LHCN-M2 (cell line): Measurements from ENCODE around the gene TRAF7. TPM values are rescaled to one million over a fixed set of nuclear protein-coding genes. Genes with fewer than 3 reads are reported as not detected.
A peak's percentile ranks its signal among the peaks of the same experiment; 100 is the strongest.

Source experiments
- DNase-seq: peaks from one replicate; pipeline ENCODE4 v3.0.0-alpha.2; 2012; ENCODE audit warnings: low read depth
- total RNA-seq: library from RNA; depleted of rRNA; stranded (reverse); fragments of >200 nt; gene quantifications from 2 replicates; pipeline ENCODE4 v1.2.3, GENCODE V29; 2014

Gene TRAF7
- total RNA-seq, 1 experiment from 2014 or later, result 134 TPM

DNA sequence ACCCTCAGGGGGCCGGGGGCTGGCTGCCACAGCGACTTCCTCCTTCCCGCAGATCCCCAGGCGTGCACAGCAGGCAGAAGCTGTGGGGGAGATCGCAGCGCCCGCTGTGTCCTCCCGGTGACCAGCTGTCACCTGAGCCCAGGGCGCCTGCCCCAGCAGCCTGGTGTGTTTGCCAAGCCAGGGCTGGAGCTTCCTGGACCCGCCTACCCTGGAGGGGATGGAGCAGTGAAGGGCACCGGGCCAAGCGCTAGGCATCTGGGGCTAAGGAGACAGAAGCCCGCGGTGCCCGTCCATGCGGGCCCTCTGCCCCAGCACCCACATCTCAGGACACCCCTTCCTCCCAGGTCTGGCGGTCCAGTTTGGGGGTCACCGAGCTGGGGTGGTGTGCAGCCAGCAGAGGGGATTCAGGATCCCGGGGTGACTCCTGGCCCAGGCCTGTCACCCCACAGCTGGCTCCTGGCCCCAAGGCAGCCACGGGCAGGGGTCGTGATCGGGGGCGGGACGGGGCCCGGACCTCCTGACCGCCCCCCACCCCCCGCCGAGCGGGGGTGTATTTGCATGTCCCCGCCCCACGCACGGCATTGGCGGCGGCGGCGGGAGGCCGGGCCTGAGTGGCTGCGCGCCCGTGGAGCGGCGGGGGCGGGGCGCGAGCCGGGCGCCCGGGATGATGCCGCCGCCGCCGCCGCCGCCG is 7.5 kb upstream of the TRAF7 start, which contains the start of gene RAB26:
Gene RAB26, plus strand, starts transcription at position 645 of the 691 bp plus-strand sequence. CDS start 159 bp downstream, outside the sequence.
- DNase-seq, result peak; percentile 45

DNA sequence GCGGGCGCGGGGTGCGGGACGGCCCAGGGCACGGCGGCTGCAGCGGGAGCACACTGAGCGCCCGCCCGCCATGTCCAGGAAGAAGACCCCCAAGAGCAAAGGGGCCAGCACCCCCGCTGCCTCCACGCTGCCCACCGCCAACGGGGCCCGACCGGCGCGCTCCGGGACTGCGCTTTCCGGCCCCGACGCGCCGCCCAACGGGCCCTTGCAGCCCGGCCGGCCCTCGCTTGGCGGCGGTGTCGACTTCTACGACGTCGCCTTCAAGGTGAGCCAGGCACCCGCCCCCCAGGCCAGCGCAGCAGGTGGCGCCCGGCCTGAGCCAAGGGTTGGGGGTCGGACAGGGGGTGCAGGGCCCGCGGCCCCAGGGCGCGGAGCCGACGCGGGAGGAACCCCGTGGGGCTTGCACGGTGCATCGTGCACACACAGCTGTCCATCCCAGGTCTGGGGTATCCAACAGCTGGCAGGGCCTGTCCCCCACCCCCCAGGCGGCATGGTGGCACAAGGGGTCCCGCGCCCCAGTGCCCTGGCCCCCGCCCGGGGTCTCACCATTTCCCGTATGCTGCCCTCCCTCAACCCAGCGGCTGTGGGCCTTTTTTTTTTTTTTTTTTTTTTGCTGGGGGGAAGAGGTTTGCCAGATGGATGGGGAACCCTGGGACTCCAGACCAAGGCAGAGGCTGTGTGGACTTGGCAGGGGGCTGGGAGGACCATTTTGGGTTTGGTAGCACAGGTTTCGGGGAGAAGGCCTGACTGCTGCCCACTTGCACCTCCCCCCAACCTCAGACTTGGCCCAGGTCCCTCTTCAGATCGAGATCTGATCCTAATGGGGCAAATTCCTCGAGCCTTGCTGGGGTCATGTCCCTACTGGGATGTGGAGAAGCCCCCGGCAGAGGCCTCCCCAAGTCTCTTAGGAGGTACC is 6.6 kb upstream of the TRAF7 start:
- DNase-seq, result peak; percentile 13

DNA sequence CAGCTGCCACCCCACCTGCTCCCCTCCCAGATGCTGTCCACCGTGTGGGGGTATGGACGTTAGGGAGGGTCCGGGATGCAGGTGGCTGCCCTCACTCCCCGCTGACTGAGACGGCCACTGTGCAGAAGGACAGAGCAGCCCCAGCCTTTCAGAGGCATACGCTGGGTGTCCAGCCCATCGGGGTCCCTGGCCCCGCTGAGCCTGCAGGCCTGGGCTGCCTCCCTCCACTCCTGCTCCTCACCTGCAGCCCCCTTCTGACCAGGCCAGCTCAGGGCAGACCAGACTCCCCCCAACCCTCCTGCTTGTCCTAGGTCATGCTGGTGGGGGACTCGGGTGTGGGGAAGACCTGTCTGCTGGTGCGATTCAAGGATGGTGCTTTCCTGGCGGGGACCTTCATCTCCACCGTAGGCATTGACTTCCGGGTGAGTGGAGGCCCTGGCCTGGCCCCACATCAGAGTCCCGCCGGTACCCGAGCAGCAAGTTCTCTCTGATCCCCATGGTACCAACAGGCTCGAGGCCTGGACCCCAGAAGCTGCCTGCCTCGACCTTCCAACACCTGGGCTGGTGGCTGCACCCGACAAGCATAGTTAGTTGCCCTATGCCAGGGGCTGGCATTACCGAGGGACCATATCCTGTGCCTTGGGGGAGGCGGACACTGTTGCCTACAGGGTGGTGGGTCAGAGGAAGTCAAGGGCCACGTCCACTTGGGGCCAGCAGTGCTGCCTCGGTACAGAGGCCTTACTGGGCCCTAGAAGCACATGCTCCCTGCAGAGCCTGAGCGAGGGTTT is 5.8 kb upstream of the TRAF7 start:
- DNase-seq, result peak; percentile 13

DNA sequence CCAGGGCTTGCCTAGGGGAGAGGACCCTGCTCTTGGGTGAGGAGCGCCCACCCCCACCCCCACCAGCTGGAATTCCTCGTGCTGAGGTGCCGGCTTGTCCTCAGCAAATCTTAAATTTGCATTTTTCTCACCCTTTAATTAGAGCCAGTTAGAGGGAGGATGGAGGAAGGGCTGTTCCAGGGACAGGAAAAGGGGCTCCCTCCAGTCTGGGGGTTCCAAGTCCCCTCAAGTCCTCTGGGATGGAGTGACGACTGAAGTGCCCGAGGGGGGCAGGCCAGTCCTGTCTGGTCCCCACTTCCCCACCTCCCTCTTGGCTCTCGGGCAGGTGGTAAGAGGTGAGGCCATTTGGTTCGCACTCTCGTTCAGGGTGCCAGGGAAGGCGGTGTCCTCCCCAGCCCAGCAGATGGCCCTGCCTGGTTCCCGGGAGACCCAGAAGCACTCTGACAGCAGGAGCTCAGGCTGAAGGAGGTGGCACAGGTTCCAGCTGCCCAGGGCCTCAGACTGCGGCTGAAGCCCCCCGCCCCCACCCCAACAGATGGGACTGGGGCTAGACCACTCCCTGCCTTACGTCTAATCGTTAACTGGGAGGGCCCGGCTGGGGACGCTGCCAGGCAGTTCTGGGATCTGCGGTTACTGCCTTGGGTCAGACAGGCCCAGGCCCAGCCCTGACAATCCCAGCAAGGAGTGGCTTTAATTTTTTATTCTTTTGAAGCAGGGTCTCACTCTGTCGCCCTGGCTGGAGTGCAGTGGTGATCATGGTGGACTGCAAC is 5.0 kb upstream of the TRAF7 start:
- peak; percentile 19 for DNase-seq

DNA sequence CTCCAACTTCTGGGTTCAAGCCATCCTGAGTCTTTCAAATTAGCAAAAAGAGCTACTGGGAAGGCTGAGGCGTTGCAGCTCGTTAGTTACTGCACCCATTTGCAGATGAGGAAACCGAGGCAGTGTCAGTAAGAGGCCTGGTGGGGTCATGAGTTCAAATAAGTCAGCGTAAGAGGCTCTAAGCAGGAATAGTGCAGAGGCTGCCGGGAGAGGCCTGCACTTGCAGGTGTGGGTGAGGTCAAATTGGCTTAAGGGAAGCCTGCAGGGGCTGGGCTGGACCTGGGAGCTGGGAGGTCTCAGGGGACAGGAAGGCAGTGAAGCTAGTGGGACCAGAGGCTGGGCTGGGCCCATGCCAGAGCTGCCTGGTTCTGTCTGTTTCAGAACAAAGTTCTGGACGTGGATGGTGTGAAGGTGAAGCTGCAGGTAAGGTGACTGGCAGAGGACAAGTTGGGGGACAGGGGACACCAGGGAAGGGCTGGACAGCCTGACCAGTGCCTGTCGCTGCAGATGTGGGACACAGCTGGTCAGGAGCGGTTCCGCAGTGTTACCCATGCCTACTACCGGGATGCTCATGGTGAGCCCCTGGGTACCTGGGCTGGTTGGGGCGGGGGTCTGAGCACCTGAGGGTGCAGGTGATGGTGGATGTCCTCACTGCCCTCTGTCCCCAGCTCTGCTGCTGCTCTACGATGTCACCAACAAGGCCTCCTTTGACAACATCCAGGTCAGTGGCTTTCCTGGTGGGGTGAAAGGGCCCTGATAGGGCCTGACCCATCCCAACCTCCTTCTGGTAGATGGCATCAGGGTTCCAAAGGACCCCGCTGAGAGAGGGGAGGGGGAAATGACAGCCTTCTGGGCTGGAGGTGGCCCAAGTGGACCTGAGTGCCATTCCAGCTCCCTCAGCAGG is 4.1 kb upstream of the TRAF7 start:
- DNase-seq, result no peak

DNA sequence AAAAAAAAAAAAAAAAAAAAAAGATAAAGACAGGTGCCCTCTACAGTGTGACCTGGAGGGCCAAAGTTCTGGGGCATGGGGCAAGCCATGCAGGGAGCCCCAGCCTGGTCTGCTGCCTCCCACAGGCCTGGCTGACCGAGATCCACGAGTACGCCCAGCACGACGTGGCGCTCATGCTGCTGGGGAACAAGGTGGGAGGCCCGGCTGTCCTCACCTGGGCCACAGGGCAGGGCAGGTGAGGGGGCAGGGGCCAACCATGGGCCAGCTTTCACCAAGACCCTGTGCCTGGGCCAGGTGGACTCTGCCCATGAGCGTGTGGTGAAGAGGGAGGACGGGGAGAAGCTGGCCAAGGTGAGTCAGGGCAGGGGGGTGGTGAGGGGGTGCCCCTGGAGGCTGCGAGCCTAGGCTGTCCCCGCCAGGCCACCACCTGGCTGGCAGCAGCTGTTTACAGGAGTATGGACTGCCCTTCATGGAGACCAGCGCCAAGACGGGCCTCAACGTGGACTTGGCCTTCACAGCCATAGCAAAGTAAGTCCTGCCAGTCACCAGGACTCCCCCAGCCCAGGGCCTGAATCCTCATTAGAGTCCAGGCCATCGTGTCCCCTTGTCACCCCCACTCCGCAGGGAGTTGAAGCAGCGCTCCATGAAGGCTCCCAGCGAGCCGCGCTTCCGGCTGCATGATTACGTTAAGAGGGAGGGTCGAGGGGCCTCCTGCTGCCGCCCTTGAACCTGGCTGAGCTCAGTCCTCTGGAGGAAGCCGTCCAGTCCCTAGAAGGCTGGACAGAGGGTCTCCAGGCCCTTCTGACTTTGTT is 2.7 kb upstream of the TRAF7 start:
- DNase-seq, result peak; percentile 17

DNA sequence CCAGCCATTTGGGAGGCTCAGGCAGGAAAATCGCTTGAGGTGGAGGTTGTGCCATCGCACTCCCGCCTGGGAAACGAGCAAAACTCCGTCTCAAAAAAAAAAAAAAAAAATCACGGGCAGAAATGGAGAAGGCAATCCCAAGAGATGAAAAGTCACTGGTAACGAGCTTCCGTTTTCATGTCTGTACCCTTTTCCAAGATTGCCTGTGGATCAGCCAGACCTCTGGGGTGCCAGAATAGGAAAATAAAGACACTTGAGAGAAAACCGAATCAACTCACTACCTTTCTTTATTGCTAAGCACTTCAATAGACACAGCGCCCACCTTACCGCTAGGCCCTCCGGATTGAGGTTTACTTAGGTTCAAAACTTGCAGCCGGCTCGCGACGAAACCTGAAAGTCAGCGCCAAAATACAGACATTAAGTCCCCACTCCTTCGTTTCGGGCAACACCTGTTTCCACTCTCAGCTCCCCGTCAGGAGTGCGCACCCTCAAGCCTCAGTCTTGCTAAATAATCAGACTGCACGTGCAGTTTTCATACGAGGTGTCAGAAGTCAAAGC is 970 bp upstream of the TRAF7 start:
- no peak for DNase-seq

DNA sequence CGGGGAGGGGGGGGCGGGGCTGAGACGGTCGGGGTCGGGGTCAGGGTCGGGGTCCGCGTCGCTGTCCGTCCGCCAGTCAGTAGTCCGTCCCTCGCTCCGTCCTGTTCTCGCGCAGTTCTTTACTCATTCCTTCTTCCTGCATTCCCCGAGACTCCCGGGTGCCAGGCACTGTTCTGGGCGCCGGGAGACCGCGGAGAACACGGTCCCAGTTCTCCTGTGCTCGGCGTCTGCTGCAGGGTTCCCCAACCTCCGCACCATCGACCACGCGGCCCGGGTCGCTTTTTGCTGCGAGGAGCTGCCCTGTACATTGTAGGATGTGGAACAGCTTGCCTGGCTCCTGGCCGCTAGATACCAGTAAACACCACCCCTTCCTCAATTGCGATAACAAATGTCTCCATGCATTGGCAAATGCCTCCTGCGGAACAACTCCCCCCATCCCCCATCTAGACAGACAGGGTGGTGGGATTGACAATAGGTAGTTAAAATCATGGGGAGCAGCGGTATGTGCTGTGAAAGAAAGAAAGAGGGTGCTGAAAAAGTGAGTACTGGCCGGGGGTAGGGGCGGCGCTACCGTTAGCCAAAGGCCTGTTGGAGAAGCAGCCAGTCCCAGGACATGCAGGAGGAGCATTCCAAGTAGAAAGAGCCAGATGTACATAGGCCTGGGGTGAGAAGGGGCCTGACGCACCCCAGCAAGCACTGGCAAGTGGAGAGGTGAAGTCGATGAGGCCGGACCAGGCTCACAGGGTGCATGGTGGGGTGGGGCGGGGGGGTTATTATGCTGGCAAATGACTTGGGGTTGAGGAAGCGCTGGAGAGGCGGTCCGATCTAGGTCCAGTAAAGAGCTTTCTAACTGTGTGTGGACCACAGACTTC is 631 bp downstream of the TRAF7 start:
- peak; percentile 62 for DNase-seq

DNA sequence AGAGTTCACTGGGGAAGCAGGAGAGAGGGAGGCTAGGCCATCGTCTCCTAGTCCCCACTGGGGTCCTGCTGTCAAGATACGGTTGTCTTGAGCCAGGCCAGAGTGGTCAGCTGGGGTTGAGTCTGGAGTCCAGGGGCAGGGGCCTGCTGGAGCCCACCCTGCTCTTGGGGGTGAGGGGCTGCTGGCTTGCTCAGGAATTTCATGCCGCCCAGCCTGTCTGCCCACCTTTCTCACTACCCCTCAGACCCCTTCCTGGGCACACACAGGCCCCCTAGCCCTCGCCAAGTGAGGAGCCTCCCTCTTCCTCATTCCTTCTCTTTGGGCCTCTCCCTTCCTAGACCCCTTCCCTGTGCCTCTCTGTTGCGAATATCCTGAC is 1.3 kb downstream of the TRAF7 start:
- DNase-seq, result no peak

DNA sequence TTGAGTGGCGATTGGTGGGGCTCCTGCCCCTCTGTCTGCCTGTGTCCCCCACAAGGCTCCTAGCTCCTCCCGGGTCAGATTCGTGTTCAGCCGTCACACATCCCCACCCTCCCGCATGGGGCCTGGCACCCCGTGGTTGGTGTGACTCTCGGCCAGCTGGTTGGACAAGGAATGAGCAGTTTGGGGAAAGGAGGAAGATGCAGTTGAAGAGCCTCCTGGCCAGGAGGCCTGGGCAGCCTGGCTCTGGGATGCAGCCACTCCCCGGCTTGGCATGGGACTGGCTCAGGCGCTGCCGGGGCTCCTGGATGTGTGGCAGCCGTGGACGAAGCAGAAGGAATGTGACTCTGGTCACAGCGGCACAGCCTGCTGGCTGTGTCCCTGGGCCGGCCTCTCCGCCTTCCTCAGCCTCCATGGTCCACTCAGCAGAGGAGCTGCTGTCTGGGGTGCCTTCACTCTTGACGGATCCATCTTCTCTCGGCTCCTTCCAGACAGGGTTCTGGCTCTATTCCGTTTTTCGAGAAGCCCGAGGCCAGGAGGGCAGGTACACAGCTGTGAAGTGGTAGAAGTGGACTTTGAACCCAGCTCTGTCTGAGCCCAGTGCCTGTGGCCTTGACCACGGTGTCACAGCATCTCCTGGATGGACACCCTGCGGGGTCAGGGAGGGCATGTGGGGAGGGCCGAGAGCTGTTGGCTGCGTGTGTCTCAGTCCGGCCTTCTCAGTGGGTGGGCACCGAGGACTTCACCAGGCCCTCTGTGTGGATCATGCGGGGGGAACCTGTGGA is 2.1 kb downstream of the TRAF7 start:
- DNase-seq, result peak; percentile 7

DNA sequence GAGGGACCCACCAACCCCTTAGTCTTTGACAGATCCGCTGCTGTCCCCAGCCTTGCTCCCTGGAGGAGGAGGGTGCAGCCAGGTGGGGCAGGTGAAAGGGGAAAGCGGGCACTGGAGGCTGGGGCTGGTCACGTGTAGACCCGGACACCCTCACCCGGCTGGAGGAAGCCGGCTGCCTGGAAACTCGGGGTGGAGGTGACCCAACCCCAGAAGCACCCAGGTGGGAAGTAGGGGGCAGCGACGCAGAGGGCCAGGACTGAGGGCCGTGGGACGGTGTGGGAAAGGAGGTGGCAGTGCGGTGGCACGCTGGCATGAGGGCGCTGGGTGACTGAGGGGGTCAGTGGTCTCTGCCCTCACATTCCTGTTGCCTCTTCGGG is 2.7 kb downstream of the TRAF7 start:
- DNase-seq, result no peak

DNA sequence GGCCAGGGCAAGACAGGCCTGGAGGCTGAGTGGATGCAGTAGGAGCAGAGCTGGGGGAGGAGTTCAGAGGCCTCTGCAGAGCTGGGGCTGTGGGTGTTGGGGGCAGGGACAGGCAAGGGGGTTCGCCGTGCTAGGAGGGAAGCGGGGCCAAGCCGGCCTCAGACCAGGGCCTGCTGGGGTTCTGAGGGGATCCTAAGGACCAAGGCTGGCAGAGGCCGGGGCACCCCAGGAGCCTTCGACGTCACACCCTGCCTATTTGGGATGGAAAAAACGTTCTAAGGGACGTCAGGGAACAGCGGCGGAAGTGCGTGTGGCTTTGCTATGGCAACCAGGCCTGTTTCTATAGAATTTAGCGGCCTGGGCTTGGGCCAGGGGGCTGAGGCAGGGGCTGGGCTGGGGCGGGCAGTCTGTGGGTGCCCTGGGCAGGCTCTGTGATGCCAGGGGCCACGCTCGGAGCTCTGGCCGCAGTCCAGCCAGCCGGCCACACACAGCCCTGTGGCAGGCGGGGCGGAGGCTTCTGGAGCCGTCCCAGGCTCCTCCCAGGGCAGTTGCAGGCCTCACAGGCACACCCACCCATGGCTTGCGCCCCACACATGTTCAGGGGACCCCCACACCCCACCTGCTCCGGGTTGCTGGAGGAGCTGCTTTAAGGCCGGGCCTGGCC is 3.7 kb downstream of the TRAF7 start:
- DNase-seq, result peak; percentile 24

DNA sequence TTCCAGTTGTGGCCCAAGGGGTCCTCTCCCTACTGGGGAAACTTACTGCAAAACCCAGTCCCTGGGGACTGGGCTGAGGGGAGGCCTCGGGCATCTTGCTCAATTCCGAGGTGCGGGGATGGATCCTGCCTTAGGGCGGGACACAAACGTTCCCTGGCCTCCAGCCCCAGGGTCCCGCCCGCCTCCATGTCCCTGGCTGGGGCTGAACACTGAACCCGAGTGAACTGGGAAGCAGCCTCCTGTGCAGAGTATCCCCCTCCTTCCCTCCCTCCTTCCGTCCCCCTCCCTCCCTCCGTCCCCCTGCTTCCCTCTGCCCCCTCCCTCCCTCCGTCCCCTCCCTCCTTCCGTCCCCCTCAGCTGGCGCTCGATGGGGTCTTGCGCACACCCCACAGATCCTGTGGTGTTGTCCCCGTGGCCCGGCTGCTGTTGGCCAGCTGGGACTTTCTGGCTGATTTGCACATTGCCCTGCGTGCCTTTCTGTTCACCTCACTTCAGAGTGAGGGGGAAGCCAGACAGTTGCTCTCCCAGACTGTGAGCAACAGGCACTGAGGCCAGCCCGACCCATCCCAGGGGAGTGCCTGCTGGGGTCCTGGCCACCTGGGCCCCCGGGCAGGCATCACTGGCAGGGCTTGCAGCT is 5.5 kb downstream of the TRAF7 start:
- peak; percentile 82 for DNase-seq

DNA sequence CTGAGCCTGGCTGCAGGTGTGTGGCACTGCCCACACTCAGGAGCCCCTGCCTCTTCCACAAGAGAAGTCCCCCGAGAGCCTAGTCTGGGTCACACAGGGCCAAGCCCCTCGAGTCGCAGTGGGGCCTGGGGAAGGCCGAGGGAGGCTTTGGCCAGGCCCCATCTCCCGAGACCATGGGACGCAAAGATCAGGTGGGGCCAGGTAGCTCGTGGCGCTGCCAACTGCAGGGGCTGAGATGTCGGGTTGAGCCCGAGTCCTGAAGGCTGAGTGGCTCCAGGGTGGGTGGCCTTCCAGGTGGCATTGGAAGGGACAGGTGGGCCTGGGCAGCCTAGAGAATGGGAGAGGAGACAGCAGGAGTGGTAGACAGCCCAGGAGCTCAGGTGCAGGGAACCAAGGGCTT is 6.3 kb downstream of the TRAF7 start:
- DNase-seq, result no peak

DNA sequence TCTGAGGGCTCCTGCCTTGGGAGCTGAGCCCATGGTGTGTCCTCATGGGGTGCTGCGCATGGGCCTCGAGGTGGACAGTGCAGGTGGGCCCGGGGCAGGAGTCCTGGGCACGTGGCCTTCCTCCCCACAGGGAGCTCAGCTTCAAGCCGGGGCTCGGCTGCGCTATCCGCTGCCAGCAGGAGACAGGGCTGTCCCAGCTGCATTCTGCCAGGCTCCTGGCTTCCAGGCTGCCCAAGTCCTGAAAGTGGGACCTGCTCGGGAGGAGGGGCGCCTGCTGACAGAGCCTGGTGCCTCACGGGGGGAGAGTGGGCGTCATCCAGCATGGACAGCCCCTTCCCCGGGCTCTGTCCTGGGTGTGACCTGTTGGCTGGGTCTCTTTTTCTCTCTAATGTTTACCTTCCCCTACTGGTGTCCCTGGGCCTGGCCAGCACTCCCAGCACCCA is 7.1 kb downstream of the TRAF7 start:
- no peak for DNase-seq
